ENCODE results near the gene CRY2. TPM values are rescaled to one million over a fixed set of nuclear protein-coding genes. Genes with fewer than 3 reads are reported as not detected.

Gene CRY2
- polyA plus RNA-seq, 1 donor (not counting 4 experiments of a cell fraction or from before 2014, with no cell fraction given) = 7.9 TPM

GRCh38 chr11:45918962-45919675 lies 71.8 kb downstream of the CRY2 start:
- peaks cover 30% of the 10 kb centered on the region for H3K79me2 ChIP-seq (ENCODE audit: control insufficient read depth, insufficient read depth, low read length)
- no peak for FAIRE-seq
- TF ChIP-seq EZH2 (IDR thresholded peaks at IDR 0.05; ENCODE audit: low read length) = no peak
- no peak for TF ChIP-seq CTCF (optimal IDR thresholded peaks at IDR 0.05 in 1 of 3, IDR thresholded peaks at IDR 0.05 in 1 of 3, conservative IDR thresholded peaks at IDR 0.05 in 1 of 3; ENCODE audit: extremely low read depth in 1 of 3, insufficient read depth in 2 of 3, low read length in 3 of 3)
- peaks cover 12 to 19% of the 10 kb centered on the region in 2 experiments for H3K36me3 ChIP-seq (ENCODE audit: control insufficient read depth in 2 of 2, extremely low read depth in 1 of 2, insufficient read depth in 2 of 2, low read length in 2 of 2)
- peaks cover 11% of the 10 kb centered on the region for H3K4me1 ChIP-seq (ENCODE audit: control insufficient read depth, extremely low read depth, insufficient read depth, low read length)
- H2AFZ ChIP-seq (ENCODE audit: control insufficient read depth, low read length) = no peak overlapping the region
- no peaks in the 10 kb centered on the region for H3K27me3 ChIP-seq (ENCODE audit: control insufficient read depth, extremely low read depth, insufficient read depth, low read length)
- dilution Hi-C loops (cut with MboI; ENCODE audit: extremely low pct_ligation_motif_present, low sequenced_read_pairs) = no loop called here
- H3K9ac ChIP-seq (ENCODE audit: control insufficient read depth, extremely low read depth, insufficient read depth, low read length) = no peak overlapping the region
- peaks cover 5% of the 10 kb centered on the region for H3K9me1 ChIP-seq (ENCODE audit: control insufficient read depth, extremely low read depth, insufficient read depth, low read length)
- no peak for DNase-seq (ENCODE audit: low read depth, low spot score)
- H3K9me3 ChIP-seq (ENCODE audit: control insufficient read depth, low read depth, low read length) = no peaks in the 10 kb centered on the region
- H3K4me3 ChIP-seq (ENCODE audit: control insufficient read depth in 2 of 3, extremely low read depth in 1 of 3, insufficient read depth in 2 of 3, low read depth in 1 of 3, low read length in 3 of 3) = peak overlapping the region in 2 of 3 experiments; percentile 91 to 92
- peak overlapping the region; percentile 85 for H3K4me2 ChIP-seq (ENCODE audit: control insufficient read depth, extremely low read depth, insufficient read depth, low read depth, low read length)
- no peaks in the 10 kb centered on the region for H4K20me1 ChIP-seq (ENCODE audit: control insufficient read depth, extremely low read depth, insufficient read depth, low read length)
- no peak overlapping the region for H3K27ac ChIP-seq (ENCODE audit: control insufficient read depth, insufficient read depth, low read length)

GRCh38 chr11:45919806-45920530 lies 72.7 kb downstream of the CRY2 start:
- no peaks in the 10 kb centered on the region for H3K27me3 ChIP-seq (ENCODE audit: control insufficient read depth, extremely low read depth, insufficient read depth, low read length)
- no peak overlapping the region for H3K9ac ChIP-seq (ENCODE audit: control insufficient read depth, extremely low read depth, insufficient read depth, low read length)
- TF ChIP-seq EZH2 (IDR thresholded peaks at IDR 0.05; ENCODE audit: low read length) = no peak
- TF ChIP-seq CTCF (optimal IDR thresholded peaks at IDR 0.05 in 1 of 3, IDR thresholded peaks at IDR 0.05 in 1 of 3, conservative IDR thresholded peaks at IDR 0.05 in 1 of 3; ENCODE audit: extremely low read depth in 1 of 3, insufficient read depth in 2 of 3, low read length in 3 of 3) = no peak
- no peak overlapping the region for H3K4me3 ChIP-seq (ENCODE audit: control insufficient read depth in 2 of 3, extremely low read depth in 1 of 3, insufficient read depth in 2 of 3, low read depth in 1 of 3, low read length in 3 of 3)
- no peak overlapping the region for H3K27ac ChIP-seq (ENCODE audit: control insufficient read depth, insufficient read depth, low read length)
- H3K9me3 ChIP-seq (ENCODE audit: control insufficient read depth, low read depth, low read length) = no peaks in the 10 kb centered on the region
- peaks cover 14% of the 10 kb centered on the region for H3K4me1 ChIP-seq (ENCODE audit: control insufficient read depth, extremely low read depth, insufficient read depth, low read length)
- DNase-seq (ENCODE audit: low read depth, low spot score) (no peak), FAIRE-seq (no peak)
- H3K79me2 ChIP-seq (ENCODE audit: control insufficient read depth, insufficient read depth, low read length) = peaks cover 31% of the 10 kb centered on the region
- H3K36me3 ChIP-seq (ENCODE audit: control insufficient read depth in 2 of 2, extremely low read depth in 1 of 2, insufficient read depth in 2 of 2, low read length in 2 of 2) = peaks cover 5 to 15% of the 10 kb centered on the region in 2 experiments
- no peak overlapping the region for H3K4me2 ChIP-seq (ENCODE audit: control insufficient read depth, extremely low read depth, insufficient read depth, low read depth, low read length)
- peaks cover 5% of the 10 kb centered on the region for H3K9me1 ChIP-seq (ENCODE audit: control insufficient read depth, extremely low read depth, insufficient read depth, low read length)
- no peak overlapping the region for H2AFZ ChIP-seq (ENCODE audit: control insufficient read depth, low read length)
- dilution Hi-C loops (cut with MboI; ENCODE audit: extremely low pct_ligation_motif_present, low sequenced_read_pairs) = no loop called here
- no peaks in the 10 kb centered on the region for H4K20me1 ChIP-seq (ENCODE audit: control insufficient read depth, extremely low read depth, insufficient read depth, low read length)
